HFF-Myc (cell line): Measurements from ENCODE around the gene MIA2.
"Not testable (repeated sequence)": the region's sequence is repeated elsewhere in the genome, so short reads cannot be mapped to it uniquely, and the experiment has no call there.

Experiments used
- DNase-seq: peaks from one replicate; pipeline ENCODE4 v3.0.0-alpha.2; 2011; ENCODE audit warnings: low read depth; ENCODE audit errors: extremely low read depth
- H3K4me3 ChIP-seq: replicated peaks from 2 replicates; pipeline ENCODE4 v1.5.1; 2011; ENCODE audit warnings: low read depth, mild to moderate bottlenecking, control low read depth, low read length
- TF ChIP-seq, protein P1 (sequence below): IDR thresholded peaks from 2 replicates; pipeline ENCODE4 v1.5.1; 2012; ENCODE audit warnings: mild to moderate bottlenecking, low read depth, low read length, control low read depth; ENCODE audit errors: missing control alignments

Gene MIA2

GRCh38 chr14:39318574-39318973, 84.9 kb downstream of the MIA2 start:
- TF ChIP-seq, protein P1, sequence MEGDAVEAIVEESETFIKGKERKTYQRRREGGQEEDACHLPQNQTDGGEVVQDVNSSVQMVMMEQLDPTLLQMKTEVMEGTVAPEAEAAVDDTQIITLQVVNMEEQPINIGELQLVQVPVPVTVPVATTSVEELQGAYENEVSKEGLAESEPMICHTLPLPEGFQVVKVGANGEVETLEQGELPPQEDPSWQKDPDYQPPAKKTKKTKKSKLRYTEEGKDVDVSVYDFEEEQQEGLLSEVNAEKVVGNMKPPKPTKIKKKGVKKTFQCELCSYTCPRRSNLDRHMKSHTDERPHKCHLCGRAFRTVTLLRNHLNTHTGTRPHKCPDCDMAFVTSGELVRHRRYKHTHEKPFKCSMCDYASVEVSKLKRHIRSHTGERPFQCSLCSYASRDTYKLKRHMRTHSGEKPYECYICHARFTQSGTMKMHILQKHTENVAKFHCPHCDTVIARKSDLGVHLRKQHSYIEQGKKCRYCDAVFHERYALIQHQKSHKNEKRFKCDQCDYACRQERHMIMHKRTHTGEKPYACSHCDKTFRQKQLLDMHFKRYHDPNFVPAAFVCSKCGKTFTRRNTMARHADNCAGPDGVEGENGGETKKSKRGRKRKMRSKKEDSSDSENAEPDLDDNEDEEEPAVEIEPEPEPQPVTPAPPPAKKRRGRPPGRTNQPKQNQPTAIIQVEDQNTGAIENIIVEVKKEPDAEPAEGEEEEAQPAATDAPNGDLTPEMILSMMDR: no peak
- DNase-seq: no peak
- no peak overlapping the region for H3K4me3 ChIP-seq

GRCh38 chr14:39319381-39319780, 85.7 kb downstream of the MIA2 start:
- TF ChIP-seq, protein P1: no peak
- DNase-seq: no peak

GRCh38 chr14:39320318-39320717, 86.6 kb downstream of the MIA2 start:
- TF ChIP-seq, protein P1: no peak
- no peak for DNase-seq
- no peak overlapping the region for H3K4me3 ChIP-seq

More at GRCh38 chr14:39319381-39319780, 85.7 kb downstream of the MIA2 start:
- H3K4me3 ChIP-seq: no peak overlapping the region

- TF ChIP-seq, protein P1: no peak
- DNase-seq: no peak
Observed at GRCh38 chr14:39322807-39323206, 89.1 kb downstream of the MIA2 start.

DNA sequence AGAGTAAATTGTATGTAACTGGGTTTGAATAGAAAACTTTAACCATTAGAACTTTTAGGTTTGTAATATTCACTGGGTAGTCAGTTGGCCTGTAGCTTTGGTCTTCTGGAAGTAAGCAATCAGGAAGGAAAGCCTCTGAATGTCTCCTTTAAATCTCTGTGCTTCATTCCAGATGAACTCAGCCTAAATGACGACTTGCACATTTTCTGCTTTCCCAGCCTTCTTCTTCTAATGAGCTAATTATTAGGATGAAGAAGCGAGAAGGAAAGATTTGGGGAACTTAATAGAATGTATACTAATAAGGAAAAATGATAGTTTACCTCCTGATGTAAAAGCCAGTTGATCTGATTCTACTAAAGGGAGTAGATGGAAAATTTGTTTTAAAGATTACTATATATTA, 90.4 kb downstream of the MIA2 start:
- TF ChIP-seq, protein P1: no peak
- no peak overlapping the region for H3K4me3 ChIP-seq
- no peak for DNase-seq

More at GRCh38 chr14:39322807-39323206, 89.1 kb downstream of the MIA2 start:
- H3K4me3 ChIP-seq: no peak overlapping the region

DNA sequence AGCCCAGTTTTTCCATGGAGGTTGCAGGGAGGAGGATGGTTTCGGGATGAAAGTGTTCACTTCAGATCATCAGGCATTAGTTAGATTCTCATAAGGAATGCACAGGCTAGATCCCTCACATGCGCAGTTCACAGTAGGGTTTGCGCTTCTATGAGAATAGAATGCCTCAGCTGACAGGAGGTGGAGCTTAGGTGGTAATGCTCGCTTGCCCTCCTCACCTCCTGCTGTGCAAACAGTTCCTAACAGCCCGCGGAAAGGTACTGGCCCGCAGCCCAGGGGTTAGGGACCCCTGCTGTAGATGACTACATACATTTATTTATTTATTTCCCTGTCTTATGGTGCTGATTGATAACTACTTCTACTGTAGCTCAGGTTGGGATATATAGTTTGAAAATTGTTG, 105.3 kb downstream of the MIA2 start:
- TF ChIP-seq, protein P1: no peak
- DNase-seq: no peak

DNA sequence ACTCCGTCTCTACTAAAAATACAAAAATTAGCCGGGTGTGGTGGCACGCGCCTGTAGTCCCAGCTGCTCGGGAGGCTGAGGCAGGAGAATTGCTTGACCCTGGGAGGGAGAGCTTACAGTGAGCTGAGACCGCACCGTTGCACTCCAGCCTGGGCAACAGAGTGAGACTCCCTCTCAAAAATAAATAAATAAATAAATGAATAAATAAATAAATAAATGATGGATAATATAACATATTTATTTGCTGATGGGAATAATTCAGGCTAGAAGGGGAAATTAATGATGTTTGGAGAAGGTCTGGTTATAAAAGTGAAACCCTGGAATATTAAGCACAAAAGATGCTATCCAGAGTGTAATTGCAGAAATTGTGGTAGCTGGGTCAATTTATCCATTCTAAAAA, 107.4 kb downstream of the MIA2 start:
- not testable (repeated sequence) for DNase-seq, H3K4me3 ChIP-seq

More for the DNA sequence above, 105.3 kb downstream of the MIA2 start:
- no peak overlapping the region for H3K4me3 ChIP-seq
